ENCODE data around the gene NKIRAS2. TPM values are rescaled to one million over a fixed set of nuclear protein-coding genes. Genes with fewer than 3 reads are reported as not detected.

NKIRAS2 gene
- total RNA-seq, 2 donors from 2014 or later = 48.0 to 51.2 TPM

GRCh38 chr17:41987642-41988041, 32.2 kb upstream of the NKIRAS2 start:
- WGBS, 2 experiments (ENCODE audit: insufficient coverage in 1 of 2, insufficient read length in 1 of 2) = 96 to 100% methylated on average over 2 to 3 of the region's 3 CpGs
- Histone ChIP-seq H3K9me3 (ENCODE audit: control insufficient read depth, low read length) (no peaks in the 10 kb centered on the region), H3K27me3 (ENCODE audit: control insufficient read depth, insufficient read depth, low read length, poor library complexity, severe bottlenecking) (no peaks in the 10 kb centered on the region), H3K27ac (ENCODE audit: low read depth, low read length) (no peak overlapping the region), H3K4me3 (ENCODE audit: low read length) (no peak overlapping the region), H3K4me1 (ENCODE audit: control insufficient read depth, insufficient read depth, low read length) (no peaks in the 10 kb centered on the region), H3K36me3 (ENCODE audit: control insufficient read depth, insufficient read depth, low read length) (peaks cover 95% of the 10 kb centered on the region), H3K9ac (ENCODE audit: extremely low read depth, low read length, poor library complexity, severe bottlenecking) (no peak overlapping the region)
- Mint-ChIP-seq H3K4me3 (no peak overlapping the region), H3K27ac (no peak overlapping the region), H3K9me3 (no peaks in the 10 kb centered on the region), H3K36me3 (ENCODE audit: low read depth) (peaks cover 91% of the 10 kb centered on the region), H3K27me3 (ENCODE audit: insufficient read depth) (no peaks in the 10 kb centered on the region), H3K4me1 (no peaks in the 10 kb centered on the region)
- DNase-seq = no peak
- no peak for TF ChIP-seq CTCF (conservative IDR thresholded peaks at IDR 0.05)

- no peaks in the 10 kb centered on the region for H3K9me3 ChIP-seq (ENCODE audit: control insufficient read depth, low read length)
- peaks cover 91% of the 10 kb centered on the region for H3K36me3 Mint-ChIP-seq (ENCODE audit: low read depth)
- no peak overlapping the region for H3K9ac ChIP-seq (ENCODE audit: extremely low read depth, low read length, poor library complexity, severe bottlenecking)
- 90 to 100% methylated on average over 2 of the region's 2 CpGs for WGBS, 2 experiments (ENCODE audit: insufficient coverage in 1 of 2, insufficient read length in 1 of 2)
- no peak overlapping the region for H3K27ac ChIP-seq (ENCODE audit: low read depth, low read length)
- H3K9me3 Mint-ChIP-seq = no peaks in the 10 kb centered on the region
- H3K27me3 Mint-ChIP-seq (ENCODE audit: insufficient read depth) = no peaks in the 10 kb centered on the region
- H3K4me3 Mint-ChIP-seq = no peak overlapping the region
- no peaks in the 10 kb centered on the region for H3K27me3 ChIP-seq (ENCODE audit: control insufficient read depth, insufficient read depth, low read length, poor library complexity, severe bottlenecking)
- peaks cover 93% of the 10 kb centered on the region for H3K36me3 ChIP-seq (ENCODE audit: control insufficient read depth, insufficient read depth, low read length)
- no peak for DNase-seq
- no peak overlapping the region for H3K4me3 ChIP-seq (ENCODE audit: low read length)
- H3K27ac Mint-ChIP-seq = no peak overlapping the region
- H3K4me1 ChIP-seq (ENCODE audit: control insufficient read depth, insufficient read depth, low read length) = no peaks in the 10 kb centered on the region
- H3K4me1 Mint-ChIP-seq = no peaks in the 10 kb centered on the region
- TF ChIP-seq CTCF (conservative IDR thresholded peaks at IDR 0.05) = no peak
These were observed 31.5 kb upstream of the NKIRAS2 start for GRCh38 chr17:41988418-41988817.

DNA sequence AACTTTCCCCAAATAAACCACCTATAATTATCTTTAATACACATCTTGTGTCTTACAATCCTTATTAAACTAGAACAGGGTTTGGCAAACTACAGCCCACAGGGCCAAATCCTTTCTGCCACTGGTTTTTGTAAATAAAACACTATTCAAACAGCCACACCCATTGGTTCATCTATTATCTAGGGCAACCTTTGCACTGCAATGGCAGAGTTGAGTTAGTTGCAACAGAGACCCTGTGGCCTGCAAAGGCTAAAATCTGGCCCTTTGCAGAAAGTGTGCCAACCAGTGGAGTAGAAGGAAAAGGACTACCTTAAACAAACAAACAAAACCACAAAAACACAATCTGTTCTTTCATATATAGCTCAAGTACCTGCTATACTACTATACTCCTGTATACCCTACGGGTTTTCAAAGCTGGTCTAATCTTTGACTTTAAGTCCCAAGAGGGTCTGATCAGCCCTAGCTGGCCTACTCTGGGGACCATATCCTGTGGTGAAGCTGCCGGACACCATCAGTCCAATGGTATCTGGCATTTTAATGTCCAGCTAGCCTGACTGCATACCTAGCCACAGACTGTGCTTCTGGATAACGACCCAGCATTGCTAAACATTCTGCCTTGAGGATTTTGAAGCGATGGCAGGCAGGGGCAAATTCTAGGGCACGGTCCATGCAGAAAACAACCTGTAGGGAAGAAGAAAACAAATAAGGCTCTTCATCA, 30.0 kb upstream of the NKIRAS2 start:
- WGBS, 2 experiments (ENCODE audit: insufficient coverage in 1 of 2, insufficient read length in 1 of 2) = 84 to 87% methylated on average over 5 of the region's 5 CpGs
- H3K36me3 Mint-ChIP-seq (ENCODE audit: low read depth) = peaks cover 93% of the 10 kb centered on the region

More for the DNA sequence above, 30.0 kb upstream of the NKIRAS2 start:
- H3K4me3 Mint-ChIP-seq = no peak overlapping the region
- Histone ChIP-seq H3K4me1 (ENCODE audit: control insufficient read depth, insufficient read depth, low read length) (no peaks in the 10 kb centered on the region), H3K9ac (ENCODE audit: extremely low read depth, low read length, poor library complexity, severe bottlenecking) (no peak overlapping the region), H3K9me3 (ENCODE audit: control insufficient read depth, low read length) (no peaks in the 10 kb centered on the region), H3K27ac (ENCODE audit: low read depth, low read length) (no peak overlapping the region), H3K4me3 (ENCODE audit: low read length) (no peak overlapping the region), H3K27me3 (ENCODE audit: control insufficient read depth, insufficient read depth, low read length, poor library complexity, severe bottlenecking) (no peaks in the 10 kb centered on the region), H3K36me3 (ENCODE audit: control insufficient read depth, insufficient read depth, low read length) (peaks cover 91% of the 10 kb centered on the region)
- no peak for TF ChIP-seq CTCF (conservative IDR thresholded peaks at IDR 0.05)
- H3K27me3 Mint-ChIP-seq (ENCODE audit: insufficient read depth) = no peaks in the 10 kb centered on the region
- no peak for DNase-seq
- H3K9me3 Mint-ChIP-seq = no peaks in the 10 kb centered on the region
- no peak overlapping the region for H3K27ac Mint-ChIP-seq
- no peaks in the 10 kb centered on the region for H3K4me1 Mint-ChIP-seq

All from endodermal cell (in vitro differentiated cells).